HG03025 (cell line): ENCODE measurements around the gene LYL1.

Experiments
- ATAC-seq: cut with Tn5 transposase; IDR thresholded peaks from one replicate; pipeline ENCODE4 v1.9.1; 2021; ENCODE audit warnings: mild to moderate bottlenecking, moderate library complexity; ENCODE audit not compliant: unreplicated experiment, low FRiP score

LYL1 gene

GRCh38 chr19:13130886-13131490 lies 28.3 kb upstream of the LYL1 start:
- no peak for ATAC-seq

- no peak for ATAC-seq
Observed at GRCh38 chr19:13129384-13129783, 26.7 kb upstream of the LYL1 start.

GRCh38 chr19:13128583-13128982 lies 25.9 kb upstream of the LYL1 start:
- no peak for ATAC-seq

- ATAC-seq: no peak
Observed at GRCh38 chr19:13127811-13128575, 25.3 kb upstream of the LYL1 start.

GRCh38 chr19:13127051-13127450 lies 24.4 kb upstream of the LYL1 start:
- ATAC-seq: no peak

GRCh38 chr19:13122980-13123957 lies 20.6 kb upstream of the LYL1 start:
- ATAC-seq: no peak

GRCh38 chr19:13122275-13122878 lies 19.7 kb upstream of the LYL1 start:
- ATAC-seq: no peak

GRCh38 chr19:13121551-13122274 lies 19.1 kb upstream of the LYL1 start:
- ATAC-seq: no peak

GRCh38 chr19:13120817-13121216 lies 18.2 kb upstream of the LYL1 start:
- no peak for ATAC-seq

- no peak for ATAC-seq
Observed at GRCh38 chr19:13120031-13120430, 17.4 kb upstream of the LYL1 start.

GRCh38 chr19:13119627-13120026 lies 17.0 kb upstream of the LYL1 start:
- no peak for ATAC-seq

- ATAC-seq: no peak
Observed at GRCh38 chr19:13118424-13119193, 16.0 kb upstream of the LYL1 start.

GRCh38 chr19:13117772-13118423 lies 15.2 kb upstream of the LYL1 start, which contains the start of gene NACC1:
NACC1 (plus strand) TSS chr19:13118264; CDS start chr19:13135208, 16,944 bp downstream.
- peak; percentile 54 for ATAC-seq

- no peak for ATAC-seq
Observed at GRCh38 chr19:13117176-13117771, 14.6 kb upstream of the LYL1 start.

- ATAC-seq: no peak
Observed at GRCh38 chr19:13116282-13117175, 13.9 kb upstream of the LYL1 start, which contains the start of gene TRMT1. TRMT1 (minus strand) TSS chr19:13116740; CDS start chr19:13116399, 341 bp downstream.

GRCh38 chr19:13115936-13116281 lies 13.3 kb upstream of the LYL1 start:
- ATAC-seq: no peak

- ATAC-seq: no peak
Observed at GRCh38 chr19:13112555-13112954, 9.9 kb upstream of the LYL1 start.
